ENCODE measurements around the gene CLDN17.

CLDN17 gene

DNA sequence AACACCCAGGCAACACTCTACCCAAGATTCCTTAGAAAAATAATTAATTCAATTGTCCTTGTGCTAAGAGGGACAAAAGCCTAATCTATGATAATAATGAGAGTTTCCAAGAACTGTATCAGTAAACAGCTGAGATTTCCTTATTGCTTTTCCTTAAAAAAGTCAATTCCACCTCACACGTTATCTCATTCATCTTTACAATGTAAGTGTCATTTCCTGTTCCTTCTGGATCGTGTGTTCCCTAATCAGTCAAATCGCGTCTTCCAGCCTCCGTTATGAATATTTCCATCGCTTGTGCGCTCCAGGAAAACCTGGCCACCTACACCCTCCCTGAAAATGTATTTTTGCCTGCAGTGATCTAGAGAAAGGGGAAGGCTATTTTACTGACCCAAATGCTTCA, 23.9 kb upstream of the CLDN17 start:
- TF ChIP-seq, protein P1, sequence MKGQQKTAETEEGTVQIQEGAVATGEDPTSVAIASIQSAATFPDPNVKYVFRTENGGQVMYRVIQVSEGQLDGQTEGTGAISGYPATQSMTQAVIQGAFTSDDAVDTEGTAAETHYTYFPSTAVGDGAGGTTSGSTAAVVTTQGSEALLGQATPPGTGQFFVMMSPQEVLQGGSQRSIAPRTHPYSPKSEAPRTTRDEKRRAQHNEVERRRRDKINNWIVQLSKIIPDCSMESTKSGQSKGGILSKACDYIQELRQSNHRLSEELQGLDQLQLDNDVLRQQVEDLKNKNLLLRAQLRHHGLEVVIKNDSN (IDR thresholded peaks at IDR 0.05): no peak

DNA sequence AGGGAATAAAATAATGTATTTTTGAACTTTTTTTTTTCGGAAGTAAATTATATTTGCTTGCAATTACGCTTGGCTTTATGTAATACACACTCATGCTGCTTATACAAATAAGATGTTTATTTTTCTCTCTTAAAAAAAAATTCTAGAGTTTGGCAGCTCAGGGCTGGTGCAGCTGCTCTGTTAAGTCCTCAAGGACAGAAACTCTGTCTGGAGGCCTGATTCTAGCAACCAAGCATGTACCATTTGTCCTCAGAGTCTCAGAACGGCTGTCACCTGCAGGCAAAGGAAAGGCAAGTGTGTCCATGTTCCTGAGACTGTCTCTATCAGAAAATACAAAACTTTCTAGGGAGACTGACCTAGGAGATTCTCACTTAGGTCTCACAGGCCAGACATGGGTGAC, 23.2 kb upstream of the CLDN17 start:
- TF ChIP-seq REST (IDR thresholded peaks at IDR 0.05; ENCODE audit: low read depth): no peak
- TF ChIP-seq TAF1 (IDR thresholded peaks at IDR 0.05; ENCODE audit: low read depth): no peak
- no peak for TF ChIP-seq NFIC (IDR thresholded peaks at IDR 0.05)
- no peak for TF ChIP-seq EGR1 (IDR thresholded peaks at IDR 0.05)
- no peak for TF ChIP-seq RAD21 (IDR thresholded peaks at IDR 0.05; ENCODE audit: low read depth)
- no peak for TF ChIP-seq ZBTB7A (IDR thresholded peaks at IDR 0.05; ENCODE audit: low read depth)
- TF ChIP-seq, protein P2, sequence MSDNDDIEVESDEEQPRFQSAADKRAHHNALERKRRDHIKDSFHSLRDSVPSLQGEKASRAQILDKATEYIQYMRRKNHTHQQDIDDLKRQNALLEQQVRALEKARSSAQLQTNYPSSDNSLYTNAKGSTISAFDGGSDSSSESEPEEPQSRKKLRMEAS (IDR thresholded peaks at IDR 0.05): no peak
- no peak for TF ChIP-seq EP300 (IDR thresholded peaks at IDR 0.05; ENCODE audit: borderline replicate concordance)
- no peak for TF ChIP-seq FOXM1 (IDR thresholded peaks at IDR 0.05; ENCODE audit: borderline replicate concordance, low read depth)
- no peak for TF ChIP-seq TCF12 (IDR thresholded peaks at IDR 0.05; ENCODE audit: low read depth)
- TF ChIP-seq CEBPB (IDR thresholded peaks at IDR 0.05): no peak
- no peak for TF ChIP-seq YY1 (IDR thresholded peaks at IDR 0.05; ENCODE audit: low read depth)
- TF ChIP-seq, protein P1 (IDR thresholded peaks at IDR 0.05): no peak

- TF ChIP-seq EP300 (IDR thresholded peaks at IDR 0.05; ENCODE audit: borderline replicate concordance) (no peak), TAF1 (IDR thresholded peaks at IDR 0.05; ENCODE audit: low read depth) (no peak), REST (IDR thresholded peaks at IDR 0.05; ENCODE audit: low read depth) (no peak), EGR1 (IDR thresholded peaks at IDR 0.05) (no peak), CREB1 (IDR thresholded peaks at IDR 0.05; ENCODE audit: low read depth) (no peak), RAD21 (IDR thresholded peaks at IDR 0.05; ENCODE audit: low read depth) (no peak), TCF12 (IDR thresholded peaks at IDR 0.05; ENCODE audit: low read depth) (no peak)
- TF ChIP-seq, protein P1 (IDR thresholded peaks at IDR 0.05): no peak
- TF ChIP-seq, protein P2 (IDR thresholded peaks at IDR 0.05): no peak
Measured at GRCh38 chr21:30186242-30186641, 19.6 kb upstream of the CLDN17 start.

- TF ChIP-seq, protein P1 (IDR thresholded peaks at IDR 0.05): no peak
- TF ChIP-seq TEAD4 (IDR thresholded peaks at IDR 0.05): no peak
- TF ChIP-seq CEBPB (IDR thresholded peaks at IDR 0.05): no peak
- TF ChIP-seq, protein P2 (IDR thresholded peaks at IDR 0.05): no peak
- TF ChIP-seq TAF1 (IDR thresholded peaks at IDR 0.05; ENCODE audit: low read depth): no peak
- TF ChIP-seq ZBTB7A (IDR thresholded peaks at IDR 0.05; ENCODE audit: low read depth): no peak
- TF ChIP-seq TCF12 (IDR thresholded peaks at IDR 0.05; ENCODE audit: low read depth): no peak
- no peak for TF ChIP-seq EP300 (IDR thresholded peaks at IDR 0.05; ENCODE audit: borderline replicate concordance)
- TF ChIP-seq YY1 (IDR thresholded peaks at IDR 0.05; ENCODE audit: low read depth): no peak
- no peak for TF ChIP-seq RAD21 (IDR thresholded peaks at IDR 0.05; ENCODE audit: low read depth)
- TF ChIP-seq FOXM1 (IDR thresholded peaks at IDR 0.05; ENCODE audit: borderline replicate concordance, low read depth): no peak
- TF ChIP-seq CREB1 (IDR thresholded peaks at IDR 0.05; ENCODE audit: low read depth): no peak
- no peak for TF ChIP-seq REST (IDR thresholded peaks at IDR 0.05; ENCODE audit: low read depth)
- TF ChIP-seq EGR1 (IDR thresholded peaks at IDR 0.05): no peak
- TF ChIP-seq NFIC (IDR thresholded peaks at IDR 0.05): no peak
Measured at GRCh38 chr21:30168086-30168485, 1.5 kb upstream of the CLDN17 start.

Data from Ishikawa (cell line).